HG02588 (cell line): Measurements from ENCODE around the gene PCBD2.
"Not testable (repeated sequence)": the region's sequence is repeated elsewhere in the genome, so short reads cannot be mapped to it uniquely, and the experiment has no call there.

ENCODE experiments used
- ATAC-seq: cut with Tn5 transposase; IDR thresholded peaks from one replicate; pipeline ENCODE4 v1.9.1; 2021; ENCODE audit warnings: mild to moderate bottlenecking, moderate library complexity; ENCODE audit not compliant: unreplicated experiment

Gene PCBD2

DNA sequence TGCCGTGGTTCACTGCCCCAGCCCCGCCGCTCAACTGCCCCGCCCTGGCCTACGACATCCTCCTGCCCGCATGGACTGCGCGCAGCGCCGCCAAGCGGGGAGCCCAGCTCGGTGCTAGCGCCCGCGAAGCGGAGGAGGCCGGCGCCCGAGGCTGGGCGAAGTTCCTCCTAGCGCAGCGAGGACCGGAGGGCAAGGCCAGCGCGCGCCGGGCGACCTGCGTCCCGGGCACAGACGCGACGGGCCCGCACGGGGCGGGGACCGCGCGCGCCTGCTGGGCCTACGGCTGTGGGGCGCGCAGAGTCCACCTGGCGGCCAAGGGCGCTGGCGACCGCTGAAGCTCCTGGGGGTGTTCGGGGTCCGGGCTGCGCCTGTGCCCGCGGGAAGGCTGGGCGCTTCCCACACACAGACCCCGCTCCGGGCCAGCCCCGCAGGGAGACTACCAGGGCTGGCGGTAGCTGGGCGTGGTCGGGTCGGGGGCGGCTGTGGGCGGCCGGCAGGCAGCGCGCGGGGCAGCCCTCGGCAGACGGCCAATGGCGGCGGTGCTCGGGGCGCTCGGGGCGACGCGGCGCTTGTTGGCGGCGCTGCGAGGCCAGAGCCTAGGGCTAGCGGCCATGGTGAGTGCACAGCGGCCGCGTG, at the start of gene PCBD2:
PCBD2 (plus strand) TSS at position 522 of the 636 bp plus-strand sequence; CDS start at position 531, 9 bp downstream.
- peak; percentile 79 for ATAC-seq

DNA sequence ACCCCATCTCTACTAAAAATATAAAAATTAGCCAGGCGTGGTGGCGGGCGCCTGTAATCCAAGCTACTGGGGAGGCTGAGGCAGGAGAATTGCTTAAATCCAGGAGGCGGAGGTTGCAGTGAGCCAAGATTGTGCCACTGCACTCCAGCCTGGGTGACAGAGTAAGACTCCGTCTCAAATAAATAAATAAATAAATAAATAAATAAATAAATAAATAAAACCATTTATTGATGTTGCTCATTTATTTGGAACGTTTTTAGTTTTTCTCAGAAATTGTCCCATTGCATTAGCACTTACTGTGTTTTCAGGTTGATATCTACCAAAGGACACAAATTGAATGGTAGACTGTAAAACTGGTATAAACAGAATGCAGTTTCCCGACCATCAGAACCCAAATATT, 48.5 kb upstream of the PCBD2 start:
- ATAC-seq = not testable (repeated sequence)

DNA sequence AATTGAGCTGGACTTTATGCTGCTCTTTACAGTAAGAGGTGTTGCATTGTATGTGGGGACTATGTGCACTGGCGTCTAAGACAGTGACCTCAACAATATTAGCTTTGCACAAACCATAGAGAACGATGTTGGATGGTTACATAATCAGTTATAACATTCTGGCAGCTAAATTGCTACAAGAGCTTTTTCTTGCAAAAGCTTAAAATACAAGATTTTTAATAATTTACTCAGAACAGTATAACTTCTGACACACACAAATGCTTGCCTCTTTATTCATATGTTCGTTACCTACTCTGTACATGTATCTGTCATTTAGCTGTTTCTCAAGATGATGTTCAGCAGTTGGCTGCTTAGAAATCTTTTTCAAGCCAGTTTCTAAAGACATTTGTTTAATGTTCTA, 47.5 kb upstream of the PCBD2 start:
- ATAC-seq = no peak

DNA sequence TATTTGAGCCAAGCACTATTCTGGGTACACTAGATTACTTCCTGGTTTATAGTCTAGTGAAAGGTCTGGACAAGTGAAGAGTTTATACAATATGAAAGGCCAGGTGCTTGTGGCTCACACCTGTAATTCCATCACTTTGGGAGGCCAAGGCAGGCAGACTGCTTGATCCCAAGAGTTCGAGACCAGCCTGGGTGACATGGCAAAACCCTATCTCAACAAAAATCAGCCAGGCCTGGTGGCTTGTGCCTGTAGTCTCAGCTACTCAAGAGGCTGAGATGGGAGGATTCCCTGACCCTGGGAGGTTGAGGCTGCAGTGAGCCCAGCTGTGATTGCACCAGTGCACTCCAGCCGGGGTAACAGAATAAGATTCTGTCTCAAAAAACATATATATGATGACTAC, 40.2 kb upstream of the PCBD2 start:
- no peak for ATAC-seq

DNA sequence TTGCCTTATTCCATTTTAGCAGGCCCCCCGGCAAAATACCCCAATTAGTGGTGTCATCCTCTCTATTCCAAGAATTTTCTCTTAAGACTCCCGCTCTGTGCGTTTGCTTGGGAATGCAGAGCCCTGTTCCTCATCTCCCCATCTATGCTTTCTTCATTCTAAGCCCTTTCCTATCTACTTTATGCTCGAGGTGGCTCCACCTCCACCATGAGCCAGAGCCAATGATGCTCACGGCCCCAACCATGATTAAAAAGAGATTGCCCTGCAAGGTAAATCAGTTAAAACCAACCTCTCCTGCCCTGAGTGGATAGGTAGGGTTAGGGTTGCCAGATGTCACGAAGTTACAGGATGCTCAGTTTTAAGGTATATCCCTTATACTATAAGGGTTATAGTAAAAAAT, 31.4 kb upstream of the PCBD2 start:
- no peak for ATAC-seq

DNA sequence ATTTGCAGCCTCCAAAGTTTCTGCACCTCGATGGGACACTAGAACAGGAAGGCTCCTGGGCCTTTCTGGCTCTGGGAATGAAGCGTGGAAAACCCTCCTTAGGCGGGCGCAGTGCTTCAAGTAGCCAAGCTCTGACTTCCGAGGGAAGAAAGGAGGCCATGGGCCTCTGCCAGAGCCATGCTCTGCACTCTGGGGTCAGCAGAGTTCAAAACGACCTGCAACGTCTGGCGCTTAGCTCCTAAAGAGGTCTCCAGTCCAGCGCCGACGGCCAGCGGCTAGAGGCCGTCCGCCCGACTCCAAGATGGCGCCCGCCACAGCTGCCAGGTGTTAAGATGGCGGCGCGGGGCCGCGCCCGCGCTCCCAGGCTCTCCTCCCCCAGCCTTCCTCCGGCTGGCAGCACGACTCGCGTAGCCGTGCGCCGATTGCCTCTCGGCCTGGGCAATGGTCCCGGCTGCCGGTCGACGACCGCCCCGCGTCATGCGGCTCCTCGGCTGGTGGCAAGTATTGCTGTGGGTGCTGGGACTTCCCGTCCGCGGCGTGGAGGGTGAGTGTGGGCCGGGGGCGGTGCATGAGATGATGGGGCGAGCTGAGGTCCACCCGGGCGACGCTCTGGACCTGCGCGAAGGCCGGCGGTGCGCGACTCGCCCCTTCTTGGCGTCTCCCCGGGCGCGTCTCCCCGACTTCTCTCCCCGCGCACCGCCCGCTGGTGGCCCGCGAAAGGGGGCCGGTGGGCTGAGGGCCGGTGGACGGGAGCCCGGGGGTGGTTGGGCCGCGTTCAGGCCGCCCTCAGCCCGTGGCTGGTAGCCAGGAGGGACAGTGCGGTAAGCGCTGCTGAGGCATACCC, 30.7 kb upstream of the PCBD2 start, which contains the start of gene TXNDC15:
TXNDC15 (plus strand) TSS at position 385 of the 844 bp plus-strand sequence; CDS start at position 442, 57 bp downstream.
- peak; percentile 80 for ATAC-seq

DNA sequence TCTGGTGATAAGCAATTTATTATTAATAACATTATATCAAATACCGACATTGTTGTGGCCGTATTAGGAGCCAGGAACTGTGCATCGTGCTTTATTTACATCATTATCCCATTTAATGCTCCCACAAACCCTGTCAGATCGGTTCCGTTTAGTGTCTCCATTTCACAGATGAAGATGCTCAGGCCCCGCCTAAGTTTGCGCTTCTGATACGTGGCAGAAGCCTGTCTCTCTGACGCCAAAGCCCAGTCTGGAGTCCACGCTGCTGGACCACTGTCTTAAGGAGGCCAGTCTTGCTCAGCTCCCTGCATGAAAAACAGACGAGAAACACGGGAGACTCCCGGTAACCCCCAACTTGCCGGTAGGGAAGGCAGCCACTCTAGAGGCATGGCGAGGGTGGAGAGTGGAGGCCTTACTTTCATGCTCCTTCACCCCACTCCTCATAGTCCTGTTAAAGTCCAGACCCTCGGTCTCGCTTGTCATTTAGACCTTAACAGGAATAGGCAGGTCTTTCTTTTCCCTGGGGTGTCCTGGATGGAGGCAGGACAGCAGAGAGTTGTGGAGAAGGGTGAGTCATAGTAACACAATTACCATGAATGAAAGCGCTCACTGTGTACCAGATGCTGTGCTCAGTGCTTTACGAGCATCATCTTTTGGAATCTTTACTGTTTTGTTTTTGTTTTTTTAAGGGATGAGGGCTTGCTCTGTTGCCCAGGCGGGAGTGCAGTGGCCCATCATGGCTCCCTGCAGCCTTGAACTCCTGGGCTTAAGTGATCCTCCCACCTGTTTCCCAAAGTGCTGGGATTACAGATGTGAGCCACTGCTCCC, 29.9 kb upstream of the PCBD2 start:
- ATAC-seq = peak; percentile 26

DNA sequence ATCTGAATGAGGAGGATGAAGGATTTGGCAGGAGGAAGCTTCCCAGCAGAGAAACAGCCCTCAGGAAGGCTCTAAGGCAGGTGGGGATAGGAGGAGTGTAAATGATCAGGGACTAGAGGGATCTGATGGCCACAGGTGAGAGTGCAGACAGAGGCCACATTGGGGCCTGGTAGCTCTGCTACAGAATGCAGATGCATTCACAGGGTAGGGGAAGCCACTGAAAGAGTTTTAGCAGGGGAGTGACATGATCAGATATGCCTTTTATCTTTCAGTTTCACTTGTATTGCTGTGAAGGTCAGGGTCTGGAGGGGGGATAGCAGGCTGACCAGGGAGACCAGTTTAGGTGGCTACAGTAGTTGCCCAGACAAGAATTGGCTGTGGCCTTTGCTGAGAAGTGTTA, 27.8 kb upstream of the PCBD2 start:
- no peak for ATAC-seq

DNA sequence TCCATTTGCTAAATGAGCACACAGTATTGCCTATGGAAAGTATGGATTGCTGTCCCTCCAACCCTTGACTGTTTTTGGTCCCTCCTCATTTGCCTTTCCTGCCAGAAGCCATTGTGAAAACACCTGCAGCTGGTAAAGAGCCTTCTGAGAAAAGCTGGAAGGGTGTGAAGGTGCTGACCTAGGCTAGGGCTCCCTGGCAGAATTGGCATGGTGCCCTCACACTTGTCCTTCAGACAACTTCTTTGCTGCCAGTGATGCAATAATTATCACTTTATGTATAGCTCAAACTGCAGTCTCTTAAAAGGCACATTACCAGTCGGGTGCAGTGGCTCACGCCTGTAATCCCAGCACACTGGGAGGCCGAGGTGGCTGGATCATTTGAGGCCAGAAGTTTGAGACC, 26.5 kb upstream of the PCBD2 start:
- no peak for ATAC-seq

DNA sequence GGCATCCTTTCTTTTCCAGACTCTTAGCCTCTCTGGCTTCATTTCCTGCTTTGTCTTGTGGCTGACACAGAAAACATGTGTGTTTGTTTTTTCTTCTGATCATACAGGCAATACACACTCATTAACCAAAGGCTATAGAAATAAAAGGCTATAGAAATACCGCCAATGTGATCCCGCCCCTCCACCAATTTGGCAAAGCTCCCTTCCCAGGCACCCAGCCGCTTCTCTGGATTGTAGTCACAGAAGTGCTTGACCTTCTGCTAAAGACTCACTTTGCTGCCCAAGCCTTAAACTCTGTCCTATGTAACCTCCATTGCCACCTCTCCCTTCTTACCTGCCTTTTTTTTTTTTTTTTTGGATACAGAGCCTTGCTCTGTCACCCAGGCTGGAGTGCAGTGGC, 25.5 kb upstream of the PCBD2 start:
- ATAC-seq = no peak

DNA sequence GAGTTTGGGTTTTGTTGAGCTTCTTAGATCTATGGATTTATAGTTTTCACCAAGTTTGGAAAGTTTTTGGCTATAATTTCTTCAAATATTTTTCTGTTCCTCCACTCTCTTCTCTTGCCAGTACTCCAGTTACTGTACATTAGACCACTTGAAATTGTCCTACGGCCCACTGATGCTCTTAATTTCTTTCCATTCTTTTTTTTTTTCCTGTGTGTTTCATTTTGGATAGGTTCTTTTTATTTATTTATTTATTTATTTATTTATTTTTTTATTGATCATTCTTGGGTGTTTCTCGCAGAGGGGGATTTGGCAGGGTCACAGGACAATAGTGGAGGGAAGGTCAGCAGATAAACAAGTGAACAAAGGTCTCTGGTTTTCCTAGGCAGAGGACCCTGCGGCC, 24.0 kb upstream of the PCBD2 start:
- ATAC-seq = not testable (repeated sequence)

DNA sequence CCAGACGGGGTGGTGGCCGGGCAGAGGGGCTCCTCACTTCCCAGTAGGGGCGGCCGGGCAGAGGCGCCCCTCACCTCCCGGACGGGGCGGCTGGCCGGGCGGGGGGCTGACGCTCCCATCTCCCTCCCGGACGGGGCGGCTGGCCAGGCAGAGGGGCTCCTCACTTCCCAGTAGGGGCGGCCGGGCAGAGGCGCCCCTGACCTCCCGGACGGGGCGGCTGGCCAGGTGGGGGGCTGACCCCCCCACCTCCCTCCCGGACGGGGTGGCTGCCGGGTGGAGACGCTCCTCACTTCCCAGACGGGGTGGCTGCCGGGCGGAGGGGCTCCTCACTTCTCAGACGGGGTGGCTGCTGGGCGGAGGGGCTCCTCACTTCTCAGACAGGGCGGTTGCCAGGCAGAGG, 23.2 kb upstream of the PCBD2 start:
- not testable (repeated sequence) for ATAC-seq

DNA sequence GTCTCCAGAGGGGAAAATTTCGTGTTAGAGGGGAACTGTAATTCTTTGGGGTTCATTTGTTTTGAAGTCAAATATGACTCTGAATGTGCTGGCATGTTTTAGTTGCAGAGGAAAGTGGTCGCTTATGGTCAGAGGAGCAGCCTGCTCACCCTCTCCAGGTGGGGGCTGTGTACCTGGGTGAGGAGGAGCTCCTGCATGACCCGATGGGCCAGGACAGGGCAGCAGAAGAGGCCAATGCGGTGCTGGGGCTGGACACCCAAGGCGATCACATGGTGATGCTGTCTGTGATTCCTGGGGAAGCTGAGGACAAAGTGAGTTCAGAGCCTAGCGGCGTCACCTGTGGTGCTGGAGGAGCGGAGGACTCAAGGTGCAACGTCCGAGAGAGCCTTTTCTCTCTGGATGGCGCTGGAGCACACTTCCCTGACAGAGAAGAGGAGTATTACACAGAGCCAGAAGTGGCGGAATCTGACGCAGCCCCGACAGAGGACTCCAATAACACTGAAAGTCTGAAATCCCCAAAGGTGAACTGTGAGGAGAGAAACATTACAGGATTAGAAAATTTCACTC, 17.3 kb upstream of the PCBD2 start:
- no peak for ATAC-seq

DNA sequence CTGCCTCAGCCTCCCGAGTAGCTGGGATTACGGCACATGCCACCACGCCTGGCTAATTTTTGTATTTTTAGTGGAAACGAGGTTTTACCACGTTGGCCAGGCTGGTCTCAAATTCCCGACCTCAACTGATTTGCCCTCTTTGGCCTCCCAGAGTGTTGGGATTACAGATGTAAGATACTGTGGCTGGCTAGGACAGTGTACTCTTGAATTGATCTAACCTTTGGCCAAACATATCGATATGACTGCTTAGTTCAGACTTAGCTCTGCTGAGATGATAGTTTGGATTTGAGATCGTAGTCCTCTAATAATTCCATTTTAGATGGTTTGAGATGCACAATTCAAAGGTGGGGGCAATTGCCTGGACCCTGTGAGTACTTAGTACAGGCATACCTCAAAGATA, 15.6 kb upstream of the PCBD2 start:
- no peak for ATAC-seq

DNA sequence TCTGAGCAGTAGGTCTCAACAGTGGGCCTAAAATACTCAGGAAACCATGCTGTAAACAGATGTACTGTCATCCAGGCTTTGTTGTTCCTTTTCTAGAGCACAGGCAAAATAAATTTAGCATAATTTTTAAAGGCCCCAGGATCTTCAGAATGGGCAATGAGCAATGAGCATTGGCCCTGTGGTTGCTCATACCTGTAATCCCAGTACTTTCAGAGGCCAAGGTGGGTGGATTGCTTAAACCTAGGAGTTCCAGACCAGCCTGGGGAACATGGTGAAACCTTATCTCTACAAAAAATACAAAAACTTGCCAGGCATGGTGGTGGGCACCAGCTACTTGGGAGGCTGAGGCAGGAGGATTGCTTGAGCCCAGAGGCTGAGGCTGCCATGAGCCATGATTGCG, 13.5 kb upstream of the PCBD2 start:
- no peak for ATAC-seq

DNA sequence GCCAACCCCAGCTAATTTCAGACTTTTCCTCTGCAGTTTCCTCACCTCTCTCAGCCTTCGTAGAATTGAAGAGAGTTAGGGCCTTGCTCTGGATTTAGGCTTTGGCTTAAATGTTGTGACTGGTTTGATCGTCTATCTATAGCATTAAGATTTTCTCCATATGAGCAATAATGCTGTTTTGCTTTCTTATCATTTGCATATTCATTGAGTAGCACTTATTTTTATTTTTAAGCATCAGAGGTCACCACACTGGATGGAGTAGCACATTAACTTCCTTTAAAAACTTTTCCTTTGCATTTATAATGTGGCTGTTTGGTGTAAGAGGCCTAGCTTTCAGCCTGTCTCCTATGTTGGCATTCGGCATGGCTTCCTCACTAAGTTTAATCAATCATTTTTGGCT, 12.6 kb upstream of the PCBD2 start:
- ATAC-seq = no peak

DNA sequence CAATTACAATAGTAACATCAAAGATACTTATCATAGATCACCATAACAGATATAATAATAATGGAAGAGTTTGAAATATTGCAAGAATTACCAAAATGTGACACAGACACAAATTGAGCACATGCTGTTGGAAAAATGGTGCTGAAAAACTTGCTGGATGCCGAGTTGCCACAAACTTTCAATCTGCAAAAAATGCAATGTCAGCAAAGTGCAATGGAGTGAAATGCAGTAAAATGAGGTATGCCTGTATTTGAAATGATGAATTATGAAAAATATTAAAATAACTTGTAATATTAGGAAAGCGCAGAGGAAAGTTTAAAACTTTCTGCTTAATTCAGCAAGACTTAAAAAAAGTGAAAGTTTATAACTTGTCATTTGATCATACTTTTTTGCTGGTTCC, 12.0 kb upstream of the PCBD2 start:
- no peak for ATAC-seq

DNA sequence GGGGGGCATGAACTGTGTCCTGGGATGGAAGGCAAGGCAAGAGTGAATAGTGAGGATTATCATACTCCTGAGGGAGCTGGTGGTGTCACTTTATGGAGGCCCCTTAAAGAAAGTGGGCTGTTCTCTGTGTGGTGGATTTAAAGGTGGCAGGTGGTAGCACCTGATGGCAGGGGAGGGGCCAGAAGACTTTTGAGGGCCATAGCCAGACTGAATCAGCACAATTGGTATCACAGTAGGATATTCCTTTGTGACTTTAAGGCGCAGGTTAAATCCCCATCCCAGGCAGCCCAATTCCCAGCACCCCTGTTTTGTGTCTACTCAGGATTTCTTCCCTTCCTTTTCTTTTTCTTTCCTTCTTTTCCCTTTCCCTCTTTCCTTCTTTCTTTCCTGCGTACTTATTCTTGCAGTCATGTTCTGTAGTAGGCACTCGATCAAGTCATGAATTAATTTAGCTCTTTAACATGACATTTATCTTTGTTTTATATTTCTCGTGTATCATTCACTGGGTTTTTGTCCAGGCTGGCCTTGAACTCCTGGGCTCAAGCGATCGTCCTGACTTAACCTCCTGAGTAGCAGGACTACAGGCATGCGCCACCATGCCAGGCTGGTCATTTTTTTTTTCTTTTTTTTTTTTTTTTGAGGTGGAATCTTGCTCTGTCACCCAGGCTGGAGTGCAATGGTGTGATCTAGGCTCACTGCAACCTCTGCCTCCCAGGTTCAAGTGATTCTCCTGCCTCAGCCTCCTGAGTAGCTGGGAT, 11.0 kb upstream of the PCBD2 start:
- ATAC-seq = no peak

DNA sequence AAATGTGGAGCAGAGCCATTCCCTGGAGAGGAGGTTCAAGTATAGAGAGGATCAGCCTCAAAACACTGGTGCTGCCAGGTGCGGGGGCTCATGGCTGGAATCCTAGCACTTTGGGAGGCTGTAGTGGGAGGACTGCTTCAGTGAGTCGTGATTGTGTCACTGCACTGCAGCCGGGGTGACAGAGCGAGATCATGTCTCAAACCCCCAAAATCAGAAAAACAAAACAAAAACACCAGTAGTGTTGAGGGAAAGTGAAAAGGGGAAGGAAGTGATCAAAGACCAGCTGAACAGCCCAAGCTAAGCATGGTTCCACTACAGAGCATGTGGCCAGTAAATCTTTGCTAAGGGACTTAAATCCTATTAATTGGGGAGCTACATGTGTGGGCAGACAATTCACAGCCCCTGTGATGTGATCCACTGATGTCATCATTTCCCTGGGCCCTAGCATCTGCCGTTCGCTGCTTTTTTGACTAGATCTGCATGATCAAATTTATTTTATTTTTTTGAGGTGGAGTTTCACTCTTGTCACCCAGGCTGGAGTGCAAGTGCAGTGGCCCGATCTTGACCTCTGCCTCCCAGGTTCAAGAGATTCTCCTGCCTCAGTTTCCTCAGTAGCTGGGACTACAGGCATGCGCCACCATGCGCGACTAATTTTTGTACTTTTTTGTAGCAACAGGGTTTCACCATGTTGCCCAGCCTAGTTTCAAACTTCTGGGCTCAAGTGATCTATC, 2.7 kb upstream of the PCBD2 start:
- ATAC-seq = peak; percentile 23
